ENCODE results near the gene GPX4.

- TF ChIP-seq CTCF (conservative IDR thresholded peaks at IDR 0.05; ENCODE audit: low read length), result no peak
- TF ChIP-seq EZH2phosphoT487 (IDR thresholded peaks at IDR 0.05; ENCODE audit: borderline replicate concordance), result no peak
These were observed 12.1 kb upstream of the GPX4 start for GRCh38 chr19:1091544-1092175.
